Ishikawa (cell line): ENCODE data around the gene MAP7.

ENCODE experiments used
- CREB1 ChIP-seq: IDR thresholded peaks from 2 replicates; pipeline ENCODE4 v1.6.1; 2012; ENCODE audit warnings: low read depth
- EGR1 ChIP-seq: IDR thresholded peaks from 2 replicates; pipeline ENCODE4 v1.6.1; 2012
- EP300 ChIP-seq: IDR thresholded peaks from 2 replicates; pipeline ENCODE4 v1.6.1; 2012; ENCODE audit warnings: borderline replicate concordance
- FOXM1 ChIP-seq: IDR thresholded peaks from 2 replicates; pipeline ENCODE4 v1.6.1; 2012; ENCODE audit warnings: low read depth, borderline replicate concordance
- TAF1 ChIP-seq: IDR thresholded peaks from 2 replicates; pipeline ENCODE4 v1.6.1; 2012; ENCODE audit warnings: low read depth, mild to moderate bottlenecking
- TF ChIP-seq, protein P1 (sequence below): IDR thresholded peaks from 2 replicates; pipeline ENCODE4 v1.6.1; 2012
- TF ChIP-seq, protein P2 (sequence below): IDR thresholded peaks from 2 replicates; pipeline ENCODE4 v1.6.1; 2012
- TF ChIP-seq, protein P3 (sequence below): IDR thresholded peaks from 2 replicates; pipeline ENCODE4 v1.6.1; 2012; ENCODE audit warnings: low read depth, mild to moderate bottlenecking

DNA sequence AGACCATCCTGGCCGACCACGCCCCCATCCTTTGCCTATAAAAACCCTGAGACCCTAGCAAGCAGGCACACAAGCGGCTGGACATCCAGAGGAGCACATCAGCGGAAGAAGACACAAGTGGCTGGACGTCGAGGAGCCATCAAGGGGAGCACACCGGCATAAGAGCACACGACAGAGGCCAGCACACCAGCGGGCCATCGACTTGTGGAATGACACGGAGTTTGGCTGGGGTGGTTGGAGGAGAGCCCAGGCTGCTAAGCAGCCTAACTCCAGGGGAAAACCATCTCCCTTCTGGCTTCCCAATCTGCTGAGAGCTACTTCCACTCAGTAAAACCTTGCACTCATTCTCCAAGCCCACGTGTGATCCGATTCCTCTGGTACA is 215.8 kb downstream of the MAP7 start:
- TF ChIP-seq, protein P1, sequence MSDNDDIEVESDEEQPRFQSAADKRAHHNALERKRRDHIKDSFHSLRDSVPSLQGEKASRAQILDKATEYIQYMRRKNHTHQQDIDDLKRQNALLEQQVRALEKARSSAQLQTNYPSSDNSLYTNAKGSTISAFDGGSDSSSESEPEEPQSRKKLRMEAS: no peak
- no peak for TF ChIP-seq CREB1
- no peak for TF ChIP-seq TAF1
- no peak for TF ChIP-seq EP300
- TF ChIP-seq FOXM1: no peak
- TF ChIP-seq, protein P2, sequence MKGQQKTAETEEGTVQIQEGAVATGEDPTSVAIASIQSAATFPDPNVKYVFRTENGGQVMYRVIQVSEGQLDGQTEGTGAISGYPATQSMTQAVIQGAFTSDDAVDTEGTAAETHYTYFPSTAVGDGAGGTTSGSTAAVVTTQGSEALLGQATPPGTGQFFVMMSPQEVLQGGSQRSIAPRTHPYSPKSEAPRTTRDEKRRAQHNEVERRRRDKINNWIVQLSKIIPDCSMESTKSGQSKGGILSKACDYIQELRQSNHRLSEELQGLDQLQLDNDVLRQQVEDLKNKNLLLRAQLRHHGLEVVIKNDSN: no peak
- no peak for TF ChIP-seq EGR1
- TF ChIP-seq, protein P3, sequence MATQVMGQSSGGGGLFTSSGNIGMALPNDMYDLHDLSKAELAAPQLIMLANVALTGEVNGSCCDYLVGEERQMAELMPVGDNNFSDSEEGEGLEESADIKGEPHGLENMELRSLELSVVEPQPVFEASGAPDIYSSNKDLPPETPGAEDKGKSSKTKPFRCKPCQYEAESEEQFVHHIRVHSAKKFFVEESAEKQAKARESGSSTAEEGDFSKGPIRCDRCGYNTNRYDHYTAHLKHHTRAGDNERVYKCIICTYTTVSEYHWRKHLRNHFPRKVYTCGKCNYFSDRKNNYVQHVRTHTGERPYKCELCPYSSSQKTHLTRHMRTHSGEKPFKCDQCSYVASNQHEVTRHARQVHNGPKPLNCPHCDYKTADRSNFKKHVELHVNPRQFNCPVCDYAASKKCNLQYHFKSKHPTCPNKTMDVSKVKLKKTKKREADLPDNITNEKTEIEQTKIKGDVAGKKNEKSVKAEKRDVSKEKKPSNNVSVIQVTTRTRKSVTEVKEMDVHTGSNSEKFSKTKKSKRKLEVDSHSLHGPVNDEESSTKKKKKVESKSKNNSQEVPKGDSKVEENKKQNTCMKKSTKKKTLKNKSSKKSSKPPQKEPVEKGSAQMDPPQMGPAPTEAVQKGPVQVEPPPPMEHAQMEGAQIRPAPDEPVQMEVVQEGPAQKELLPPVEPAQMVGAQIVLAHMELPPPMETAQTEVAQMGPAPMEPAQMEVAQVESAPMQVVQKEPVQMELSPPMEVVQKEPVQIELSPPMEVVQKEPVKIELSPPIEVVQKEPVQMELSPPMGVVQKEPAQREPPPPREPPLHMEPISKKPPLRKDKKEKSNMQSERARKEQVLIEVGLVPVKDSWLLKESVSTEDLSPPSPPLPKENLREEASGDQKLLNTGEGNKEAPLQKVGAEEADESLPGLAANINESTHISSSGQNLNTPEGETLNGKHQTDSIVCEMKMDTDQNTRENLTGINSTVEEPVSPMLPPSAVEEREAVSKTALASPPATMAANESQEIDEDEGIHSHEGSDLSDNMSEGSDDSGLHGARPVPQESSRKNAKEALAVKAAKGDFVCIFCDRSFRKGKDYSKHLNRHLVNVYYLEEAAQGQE: no peak
